Activated T-cell treated with anti-CD3 and anti-CD28 coated beads, Interleukin-2, amount 50 U/mL, for 72 hours (primary cell): ENCODE results near the gene BCORL1. TPM values are rescaled to one million over a fixed set of nuclear protein-coding genes. Genes with fewer than 3 reads are reported as not detected.

Experiments used
- ATAC-seq, 2 donors: fragments of 150-1000 bp; cut with Tn5 transposase; replicated peaks in 1 of 2; 2 replicates each; pipeline ENCODE4 v1.10.0; 2021; ENCODE audit warnings: moderate library complexity in 2 of 2, mild to moderate bottlenecking in 1 of 2
- DNase-seq, 2 donors: peaks; one replicate each; pipeline ENCODE4 v3.0.0; 2021 to 2022; ENCODE audit warnings: mixed read lengths in 1 of 2
- H3K27ac Mint-ChIP-seq: one replicate; pipeline ENCODE4 v1.8.0; 2022; ENCODE audit warnings: mild to moderate bottlenecking, moderate library complexity, mixed read lengths
- H3K27me3 Mint-ChIP-seq: one replicate; pipeline ENCODE4 v1.8.0; 2022; ENCODE audit warnings: low read depth, mixed read lengths
- H3K36me3 Mint-ChIP-seq, 2 donors: one replicate each; pipeline ENCODE4 v1.8.0; 2022; ENCODE audit warnings: mixed read lengths in 2 of 2, mild to moderate bottlenecking in 1 of 2; ENCODE audit not compliant: insufficient read depth in 2 of 2
- H3K4me1 Mint-ChIP-seq: one replicate; pipeline ENCODE4 v1.8.0; 2022; ENCODE audit warnings: low read depth, mixed read lengths
- H3K4me3 Mint-ChIP-seq, 2 donors: one replicate each; pipeline ENCODE4 v1.8.0; 2022; ENCODE audit warnings: mild to moderate bottlenecking in 2 of 2, mixed read lengths in 2 of 2, moderate library complexity in 2 of 2
- H3K9me3 Mint-ChIP-seq, 2 donors: one replicate each; pipeline ENCODE4 v1.8.0; 2022; ENCODE audit warnings: mixed read lengths in 2 of 2
- total RNA-seq, 2 donors: library from RNA; stranded (reverse); gene quantifications; one replicate each; pipeline ENCODE4 v1.2.3, GENCODE V29; 2022

BCORL1 gene
- total RNA-seq, 2 donors from 2014 or later = 8.6 to 9.9 TPM

DNA sequence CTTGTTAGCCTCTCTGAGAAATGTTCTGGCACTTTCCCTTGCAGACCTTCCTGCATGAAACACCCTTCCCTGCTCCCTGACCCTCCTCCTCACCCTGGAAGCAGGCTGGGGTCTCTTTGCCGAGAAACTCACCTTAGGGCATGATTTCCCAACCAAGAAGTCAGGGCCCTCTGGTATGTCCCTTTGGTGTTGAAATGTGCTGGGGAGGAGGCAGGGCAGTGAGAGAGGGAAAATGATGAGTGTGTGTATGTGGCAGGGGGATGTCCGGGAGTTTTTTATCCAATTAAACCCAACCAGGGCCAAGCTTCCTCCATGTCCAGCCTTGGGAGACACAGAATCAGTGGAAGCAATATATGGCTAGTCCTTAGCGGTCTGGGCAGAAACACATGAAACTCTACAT is 122.8 kb downstream of the BCORL1 start:
- Mint-ChIP-seq H3K27me3 (peaks cover 6% of the 10 kb centered on the region), H3K27ac (no peak overlapping the region), H3K4me3 (no peak overlapping the region), H3K9me3 (no peaks in the 10 kb centered on the region), H3K36me3 (peaks cover 0 to 3% of the 10 kb centered on the region in 2 donors), H3K4me1 (peaks cover 50% of the 10 kb centered on the region)
- ATAC-seq = no peak
- DNase-seq = no peak

DNA sequence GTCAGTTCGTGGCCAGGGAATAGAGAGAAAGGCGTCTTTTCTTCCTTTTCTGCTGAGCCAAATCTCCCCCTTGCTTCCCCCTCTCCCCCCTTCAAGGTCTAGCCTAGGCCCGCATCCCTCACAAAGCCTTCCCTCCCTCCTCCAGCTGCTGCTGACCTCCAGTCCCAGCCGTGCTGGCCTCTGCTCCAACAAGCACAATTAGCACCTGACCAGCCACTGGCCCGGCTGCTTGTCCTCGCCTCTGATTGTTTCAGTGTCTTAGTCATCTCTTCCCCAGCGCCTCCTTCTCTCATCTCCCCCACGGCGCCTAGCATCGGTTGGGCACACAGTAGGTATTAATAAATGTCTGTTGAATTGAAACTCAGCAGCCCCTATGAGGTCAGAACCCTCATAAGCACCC is 123.6 kb downstream of the BCORL1 start:
- Mint-ChIP-seq H3K36me3 (peaks cover 0 to 1% of the 10 kb centered on the region in 2 donors), H3K9me3 (no peaks in the 10 kb centered on the region), H3K4me3 (peak overlapping the region in 1 of 2 donors; percentile 9), H3K27ac (peak overlapping the region; percentile 55), H3K4me1 (peaks cover 42% of the 10 kb centered on the region), H3K27me3 (peaks cover 6% of the 10 kb centered on the region)
- DNase-seq (no peak), ATAC-seq (no peak)

Other genes with a start within 250 kb of the BCORL1 start
- under 1 TPM; 0.24 to 0.42 TPM for gene XPNPEP2, start 243.7 kb upstream of the BCORL1 start, total RNA-seq
- 100 to 1,000 TPM; 148 to 166 TPM for gene SASH3, start 202.7 kb upstream of the BCORL1 start, total RNA-seq
- 10 to 100 TPM; 12.6 to 12.8 TPM for gene ZDHHC9, start 138.7 kb upstream of the BCORL1 start, total RNA-seq
- 10 to 100 TPM; 24.8 to 32.5 TPM for gene UTP14A, start 76.5 kb upstream of the BCORL1 start, total RNA-seq
- 10 to 100 TPM; 37.9 to 41.0 TPM for gene ELF4, start 127.9 kb downstream of the BCORL1 start, total RNA-seq
- gene AIFM1, start 183.2 kb downstream of the BCORL1 start, total RNA-seq = 10 to 100 TPM; 40.6 to 45.6 TPM
- gene RAB33A, start 189.3 kb downstream of the BCORL1 start, total RNA-seq = 10 to 100 TPM; 22.9 to 23.3 TPM